HG03060 (cell line): ENCODE results near the gene LRP1.

Experiments used
- ATAC-seq: cut with Tn5 transposase; IDR thresholded peaks from one replicate; pipeline ENCODE4 v1.9.1; 2021; ENCODE audit warnings: low read depth, moderate number of reproducible peaks; ENCODE audit not compliant: unreplicated experiment

Gene LRP1

GRCh38 chr12:57241402-57242310, 113.4 kb downstream of the LRP1 start:
- no peak for ATAC-seq

DNA sequence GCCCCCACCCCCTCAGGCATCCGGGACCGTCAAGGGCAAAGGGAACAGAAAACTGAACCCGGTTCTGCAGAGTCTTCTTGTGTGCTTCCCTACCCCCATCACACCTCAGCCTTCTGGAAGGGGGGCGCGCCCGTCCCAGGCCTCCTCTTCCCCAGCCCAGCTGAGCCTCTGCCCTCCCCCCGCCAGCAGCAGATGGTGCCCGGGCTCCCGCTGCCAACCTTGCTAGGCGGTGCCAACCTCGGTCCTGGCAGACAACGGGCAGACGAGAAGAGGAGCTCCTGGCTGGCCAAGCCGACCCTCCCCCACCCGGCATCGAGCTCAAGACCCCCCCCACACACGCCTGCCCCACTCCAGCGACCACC, 114.0 kb downstream of the LRP1 start:
- ATAC-seq, result no peak

- no peak for ATAC-seq
Measured at GRCh38 chr12:57242691-57243454, 114.6 kb downstream of the LRP1 start.

DNA sequence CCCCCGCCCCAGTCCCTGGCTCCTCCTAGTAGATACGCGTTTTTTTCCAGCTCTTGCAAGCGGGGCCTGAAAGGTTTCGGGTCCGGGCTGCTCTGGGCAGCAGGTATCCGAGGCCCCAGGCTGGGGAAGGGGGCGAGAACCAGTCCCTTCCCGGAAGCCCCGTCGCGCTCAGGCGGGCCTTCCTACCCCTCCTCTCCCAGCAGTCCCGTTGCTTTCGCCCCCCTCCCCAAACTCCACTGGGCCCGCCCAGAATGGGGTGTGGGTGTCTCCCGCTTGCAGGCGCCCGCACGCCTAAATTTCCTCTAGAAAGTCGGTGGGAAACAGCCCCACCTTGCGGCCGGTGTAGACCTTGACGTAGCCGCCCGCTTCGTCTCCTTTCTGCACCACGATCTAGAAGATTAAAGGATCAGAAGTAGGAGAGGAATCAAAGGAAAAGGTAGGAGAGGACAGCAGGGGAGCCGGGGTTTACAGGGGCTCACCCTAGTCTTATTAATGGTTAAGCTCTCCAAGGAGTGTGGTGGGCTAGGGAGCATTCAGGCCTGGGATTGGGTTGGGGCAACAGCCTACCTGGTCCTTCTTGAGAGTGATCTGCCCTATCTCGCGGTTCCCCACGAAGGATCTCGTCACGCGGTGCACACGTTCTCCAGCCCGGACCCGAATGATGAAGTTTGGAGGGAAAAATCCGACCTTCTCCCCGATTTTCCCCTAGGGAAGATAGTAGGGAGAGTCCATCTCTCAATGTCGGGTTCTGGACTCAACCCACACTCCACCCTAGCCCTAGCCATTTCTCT, 115.4 kb downstream of the LRP1 start:
- ATAC-seq, result no peak

DNA sequence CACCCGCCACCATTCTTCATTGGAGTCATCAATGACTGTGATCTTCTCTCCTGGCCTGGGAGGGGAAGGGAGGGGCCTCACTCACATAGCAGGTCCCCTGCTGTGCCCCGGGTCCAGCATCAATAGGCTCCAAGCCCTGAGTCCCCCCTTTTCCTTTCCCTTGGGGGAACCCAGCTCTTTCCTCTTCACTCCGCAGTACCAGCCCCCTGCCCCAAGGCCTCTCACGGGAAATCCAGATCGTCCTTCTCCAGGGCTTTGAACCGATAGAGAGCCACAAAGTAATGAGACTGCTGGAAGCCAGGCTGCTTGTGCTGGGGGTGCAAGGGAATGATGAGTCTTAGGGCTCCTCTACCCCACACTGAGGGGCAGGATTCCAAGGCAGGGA, 116.0 kb downstream of the LRP1 start:
- no peak for ATAC-seq

DNA sequence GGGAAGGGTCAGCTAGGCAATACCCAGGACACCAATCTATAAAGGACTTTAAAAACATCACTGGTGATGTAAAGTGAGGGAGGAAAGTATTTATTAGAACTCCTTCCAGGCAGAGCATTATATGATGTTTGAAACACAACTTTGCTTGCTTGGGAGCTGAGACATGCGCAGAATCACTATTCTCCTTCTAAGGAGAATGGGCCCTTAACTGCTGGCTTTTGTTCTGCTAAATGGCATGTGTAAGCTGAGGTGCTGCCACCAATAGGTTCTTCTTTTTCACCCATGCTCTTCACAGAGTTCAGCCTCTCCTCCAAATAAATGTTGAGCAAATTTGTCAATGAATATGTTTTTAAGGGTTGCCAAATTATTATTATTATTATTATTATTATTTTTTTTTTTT, 118.8 kb downstream of the LRP1 start:
- ATAC-seq, result no peak

GRCh38 chr12:57248934-57249742, 120.9 kb downstream of the LRP1 start:
- ATAC-seq, result no peak

GRCh38 chr12:57250541-57250940, 122.3 kb downstream of the LRP1 start:
- ATAC-seq, result no peak

GRCh38 chr12:57250956-57251355, 122.7 kb downstream of the LRP1 start, which contains the start of gene STAC3:
Gene STAC3, minus strand, starts transcription at chr12:57251187. Its CDS starts 1,551 bp downstream, at chr12:57249636.
- no peak for ATAC-seq

GRCh38 chr12:57254506-57255280, 126.4 kb downstream of the LRP1 start:
- no peak for ATAC-seq

GRCh38 chr12:57255916-57256315, 127.6 kb downstream of the LRP1 start:
- no peak for ATAC-seq

DNA sequence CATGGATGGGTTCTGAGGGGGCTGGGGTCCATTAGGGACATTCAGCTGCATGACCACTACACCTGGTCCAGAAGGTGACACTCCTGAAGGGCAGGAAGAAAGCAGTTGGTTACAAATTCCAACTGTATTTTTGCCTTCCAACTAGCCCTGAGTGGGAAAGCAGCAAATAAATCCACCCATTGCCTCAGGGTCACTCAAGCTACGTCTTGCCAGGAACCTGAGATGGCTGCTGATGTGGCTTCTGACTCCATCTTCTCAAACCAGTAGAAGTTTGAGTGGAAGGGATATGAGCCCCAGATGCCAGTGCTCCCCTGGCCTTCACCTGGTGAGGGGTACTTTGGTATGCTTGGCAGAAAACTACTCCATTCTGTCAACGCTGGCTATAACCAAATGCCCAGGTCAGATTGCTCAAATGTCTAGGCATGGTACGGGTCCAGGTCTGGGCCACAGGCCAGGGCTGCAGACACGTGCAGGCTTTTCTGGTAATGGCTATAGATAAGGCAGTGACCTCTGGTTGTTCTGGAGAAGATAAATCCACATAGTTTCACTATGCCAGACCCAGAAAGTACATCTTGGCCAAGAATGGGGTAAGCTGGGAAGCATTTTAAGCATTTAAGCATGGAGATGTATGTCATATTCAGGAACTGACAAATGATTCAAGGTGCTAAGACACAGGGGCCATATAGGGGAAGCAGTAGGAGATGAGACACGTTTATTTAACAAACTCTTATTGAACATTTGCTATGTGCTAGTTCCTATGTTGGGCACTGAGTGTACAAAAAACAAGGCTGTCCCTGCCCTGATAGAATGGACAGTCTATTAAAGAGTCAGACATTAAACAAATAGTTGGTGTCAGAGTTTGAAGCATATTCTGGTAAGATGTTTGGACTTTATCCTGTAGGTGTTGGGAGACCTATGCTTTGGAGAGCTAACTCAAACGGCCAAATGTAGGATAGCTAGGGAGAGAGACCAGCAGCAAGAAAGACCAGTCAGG, 131.0 kb downstream of the LRP1 start:
- ATAC-seq, result no peak

GRCh38 chr12:57260366-57260765, 132.1 kb downstream of the LRP1 start:
- ATAC-seq, result no peak

- no peak for ATAC-seq
Measured at GRCh38 chr12:57261428-57261865, 133.2 kb downstream of the LRP1 start.

DNA sequence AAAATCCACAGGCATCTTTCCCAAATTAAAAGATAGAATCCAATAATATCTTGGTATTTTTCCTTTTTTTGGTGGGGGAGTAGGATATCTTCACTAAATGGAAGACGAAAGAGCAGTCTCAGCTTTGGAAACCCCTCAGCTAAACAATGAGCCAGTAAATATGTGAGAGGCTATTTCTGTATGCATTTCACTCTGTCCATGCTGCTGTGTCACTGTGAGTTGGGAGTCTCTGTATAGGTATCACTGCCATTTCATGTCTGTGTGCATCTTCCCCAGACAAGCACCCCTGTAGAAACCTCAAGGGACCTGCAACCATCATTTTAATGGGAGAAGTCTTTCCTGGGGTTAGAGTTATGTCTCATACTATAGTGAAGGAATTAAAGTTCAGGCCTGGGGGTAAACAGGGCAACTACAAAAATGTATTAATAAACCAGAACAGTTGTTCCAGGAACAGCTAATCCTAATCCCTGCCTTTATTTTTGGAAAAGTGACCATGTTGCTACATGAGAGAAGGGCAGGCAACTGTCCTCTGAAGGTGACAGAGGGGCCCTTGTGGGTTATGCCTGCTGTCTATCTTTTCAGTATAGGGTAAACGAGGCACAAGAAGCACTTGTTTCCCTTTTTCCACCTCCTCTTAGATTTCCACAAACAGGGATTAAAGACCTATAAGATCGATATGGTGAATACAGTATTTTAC, 134.0 kb downstream of the LRP1 start:
- no peak for ATAC-seq
